Natural killer cell (primary cell): Measurements from ENCODE around the gene MCM6. TPM values are rescaled to one million over a fixed set of nuclear protein-coding genes. Genes with fewer than 3 reads are reported as not detected.
A peak's percentile ranks its signal among the peaks of the same experiment; 100 is the strongest.

Source experiments
- ATAC-seq, 3 donors: fragments of 150-1000 bp in 2 of 3; fragments of 200-7000 bp in 1 of 3; cut with Tn5 transposase; 1 replicate in 1 of 3; 2 replicates in 2 of 3; pipeline ENCODE4 v1.10.0; 2021; ENCODE audit warnings: mild to moderate bottlenecking in 2 of 3, moderate library complexity in 2 of 3
- DNase-seq, 2 donors: peaks; one replicate each; pipeline versions ENCODE4 v3.0.0 to v3.0.0-alpha.2; 2013 to 2021; ENCODE audit warnings: mixed read lengths in 1 of 2
- H3K27ac ChIP-seq: one replicate; pipeline ENCODE4 v1.5.1; 2013; ENCODE audit warnings: mild to moderate bottlenecking, low read length
- H3K27me3 ChIP-seq: one replicate; pipeline ENCODE4 v1.6.1; 2013; ENCODE audit warnings: low read length; ENCODE audit not compliant: control insufficient read depth, insufficient read depth
- H3K36me3 ChIP-seq: one replicate; pipeline ENCODE4 v1.6.1; 2013; ENCODE audit warnings: low read length; ENCODE audit not compliant: control insufficient read depth, insufficient read depth
- H3K4me1 ChIP-seq: one replicate; pipeline ENCODE4 v1.6.1; 2013; ENCODE audit warnings: low read length; ENCODE audit not compliant: control insufficient read depth, insufficient read depth
- H3K4me3 ChIP-seq: one replicate; pipeline ENCODE4 v1.5.1; 2013; ENCODE audit warnings: low read length
- H3K9me3 ChIP-seq: one replicate; pipeline ENCODE4 v1.6.1; 2013; ENCODE audit warnings: low read length; ENCODE audit not compliant: control insufficient read depth, insufficient read depth
- H3K27ac Mint-ChIP-seq, 2 donors: one replicate each; pipeline ENCODE4 v1.8.0; 2022; ENCODE audit warnings: mild to moderate bottlenecking in 2 of 2, mixed read lengths in 2 of 2, moderate library complexity in 1 of 2
- H3K27me3 Mint-ChIP-seq, 2 donors: one replicate each; pipeline ENCODE4 v1.8.0; 2022; ENCODE audit warnings: low read depth in 2 of 2, mixed read lengths in 2 of 2
- H3K36me3 Mint-ChIP-seq: one replicate; pipeline ENCODE4 v1.8.0; 2022; ENCODE audit warnings: mixed read lengths
- H3K4me1 Mint-ChIP-seq, 2 donors: one replicate each; pipeline ENCODE4 v1.8.0; 2022; ENCODE audit warnings: mixed read lengths in 2 of 2
- H3K4me3 Mint-ChIP-seq: one replicate; pipeline ENCODE4 v1.8.0; 2022; ENCODE audit warnings: mild to moderate bottlenecking, moderate library complexity, mixed read lengths
- H3K9me3 Mint-ChIP-seq, 2 donors: one replicate each; pipeline ENCODE4 v1.8.0; 2022; ENCODE audit warnings: mixed read lengths in 2 of 2
- CTCF ChIP-seq: fragments of 200-600 bp; IDR thresholded peaks from one replicate; pipeline ENCODE4 v1.8.0; 2022; ENCODE audit warnings: antibody characterized with exemption
- WGBS: methylation state at CpG from one replicate; pipeline ENCODE4 v1.1.7; 2013; ENCODE audit warnings: missing lambda C conversion rate; ENCODE audit not compliant: insufficient coverage; 5-methylcytosine and 5-hydroxymethylcytosine counted together
- intact Hi-C: fragments of 100-400 bp; cut with micrococcal nuclease; formaldehyde crosslinking; loops from one replicate; pipeline ENCODE4 v1.14.2; 2022
- total RNA-seq, 4 donors: library from RNA; stranded (reverse); fragments of 120-200 nt in 1 of 4; gene quantifications; one replicate each; pipeline versions ENCODE4 v1.2.3 to v1.2.4, GENCODE V29; 2013 to 2022

Gene MCM6
- total RNA-seq, 3 donors from 2014 or later (not counting 1 experiment from before 2014, with no cell fraction given): 12.6 to 19.4 (median 15.9) TPM

DNA sequence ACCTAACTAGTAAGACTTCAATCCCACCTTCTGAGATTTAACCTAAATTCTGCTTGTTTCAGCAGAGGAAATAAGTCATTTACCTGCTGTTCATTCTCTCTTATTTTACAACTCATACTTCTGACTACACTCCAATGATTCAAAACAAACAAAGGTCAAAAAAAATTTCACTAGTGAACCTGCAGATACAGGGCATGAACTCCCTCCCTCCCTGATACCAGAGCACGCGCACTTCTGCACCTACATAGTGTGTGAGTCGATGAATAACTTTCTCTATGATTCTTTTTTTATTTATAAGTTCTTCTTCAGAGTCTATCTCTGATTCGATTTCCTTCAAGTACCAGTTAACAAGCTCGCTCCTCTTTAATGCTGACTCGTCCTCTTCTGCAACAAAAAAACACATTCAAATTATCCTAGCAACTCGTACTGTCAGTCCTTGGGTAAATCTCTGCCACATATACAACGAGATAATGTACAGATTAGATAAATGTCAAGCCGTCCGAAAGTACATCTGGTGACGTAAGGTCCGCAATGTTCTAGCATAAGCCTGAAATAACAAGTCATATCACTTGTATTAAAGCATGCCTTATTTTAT lies 31.8 kb downstream of the MCM6 start:
- 98% methylated on average over 10 of the region's 12 CpGs for WGBS
- Histone ChIP-seq H3K27me3 (no peaks in the 10 kb centered on the region), H3K4me3 (no peak overlapping the region), H3K36me3 (peaks cover 34% of the 10 kb centered on the region), H3K4me1 (no peaks in the 10 kb centered on the region), H3K27ac (no peak overlapping the region), H3K9me3 (no peaks in the 10 kb centered on the region)
- no peaks in the 10 kb centered on the region for H3K9me3 Mint-ChIP-seq
- H3K4me3 Mint-ChIP-seq: no peak overlapping the region
- ATAC-seq: no peak
- DNase-seq: no peak
- no peaks in the 10 kb centered on the region for H3K4me1 Mint-ChIP-seq
- intact Hi-C loops: no loop called here
- H3K27me3 Mint-ChIP-seq: no peaks in the 10 kb centered on the region
- TF ChIP-seq CTCF: no peak
- peaks cover 18% of the 10 kb centered on the region for H3K36me3 Mint-ChIP-seq
- H3K27ac Mint-ChIP-seq: no peak overlapping the region

GRCh38 chr2:135843671-135844070 lies 32.6 kb downstream of the MCM6 start:
- no peaks in the 10 kb centered on the region for H3K27me3 Mint-ChIP-seq
- H3K9me3 Mint-ChIP-seq: no peaks in the 10 kb centered on the region
- H3K4me1 ChIP-seq: no peaks in the 10 kb centered on the region
- no peaks in the 10 kb centered on the region for H3K9me3 ChIP-seq
- DNase-seq (no peak), ATAC-seq (no peak)
- no peak for TF ChIP-seq CTCF
- H3K27ac ChIP-seq: no peak overlapping the region
- no peak overlapping the region for H3K4me3 ChIP-seq
- no peaks in the 10 kb centered on the region for H3K4me1 Mint-ChIP-seq
- H3K27ac Mint-ChIP-seq: no peak overlapping the region
- H3K4me3 Mint-ChIP-seq: no peak overlapping the region
- peaks cover 34% of the 10 kb centered on the region for H3K36me3 ChIP-seq
- H3K36me3 Mint-ChIP-seq: peaks cover 18% of the 10 kb centered on the region
- intact Hi-C loops: no loop called here
- 100% methylated on average over 1 of the region's 3 CpGs for WGBS
- H3K27me3 ChIP-seq: no peaks in the 10 kb centered on the region

DNA sequence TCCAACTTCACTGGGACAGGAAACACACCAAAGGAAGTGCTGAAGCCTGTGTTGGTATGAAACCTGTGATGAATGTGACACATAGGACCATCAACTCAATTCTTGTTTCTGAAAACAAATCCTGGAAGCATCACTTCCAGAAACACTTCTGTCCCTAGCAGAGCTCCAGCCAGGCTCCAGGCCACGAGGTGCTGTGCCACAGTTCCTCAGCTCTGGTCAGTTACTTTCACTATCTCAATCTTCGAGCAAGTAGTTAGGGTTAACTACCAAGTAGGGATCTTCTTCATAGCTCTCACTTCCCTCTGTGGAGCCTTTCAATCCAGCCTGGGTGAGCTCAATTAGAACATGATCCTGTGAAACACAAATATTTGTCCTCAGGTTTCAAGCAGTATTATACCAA lies 35.6 kb downstream of the MCM6 start:
- intact Hi-C loops: no loop called here
- Mint-ChIP-seq H3K4me1 (no peaks in the 10 kb centered on the region), H3K27ac (peak overlapping the region; percentile 29 to 38), H3K27me3 (no peaks in the 10 kb centered on the region), H3K9me3 (no peaks in the 10 kb centered on the region), H3K4me3 (no peak overlapping the region), H3K36me3 (peaks cover 18% of the 10 kb centered on the region)
- WGBS: 64% methylated on average over 2 of the region's 2 CpGs
- no peak for TF ChIP-seq CTCF
- no peak for DNase-seq
- Histone ChIP-seq H3K4me3 (no peak overlapping the region), H3K9me3 (no peaks in the 10 kb centered on the region), H3K27me3 (no peaks in the 10 kb centered on the region), H3K36me3 (peaks cover 22% of the 10 kb centered on the region), H3K27ac (no peak overlapping the region), H3K4me1 (no peaks in the 10 kb centered on the region)
- ATAC-seq: no peak

- Mint-ChIP-seq H3K4me3 (no peak overlapping the region), H3K27me3 (no peaks in the 10 kb centered on the region), H3K27ac (no peak overlapping the region), H3K4me1 (no peaks in the 10 kb centered on the region), H3K9me3 (no peaks in the 10 kb centered on the region), H3K36me3 (peaks cover 16% of the 10 kb centered on the region)
- H3K4me3 ChIP-seq: no peak overlapping the region
- no peak for ATAC-seq
- intact Hi-C loops: no loop called here
- peaks cover 15% of the 10 kb centered on the region for H3K36me3 ChIP-seq
- 56% methylated on average over 1 of the region's 2 CpGs for WGBS
- no peaks in the 10 kb centered on the region for H3K27me3 ChIP-seq
- DNase-seq: no peak
- TF ChIP-seq CTCF: no peak
- H3K27ac ChIP-seq: no peak overlapping the region
- H3K9me3 ChIP-seq: no peaks in the 10 kb centered on the region
- H3K4me1 ChIP-seq: no peaks in the 10 kb centered on the region
Measured at GRCh38 chr2:135839713-135840112, 36.5 kb downstream of the MCM6 start.
